SK-N-SH (cell line): ENCODE measurements around the gene CBX1. TPM values are rescaled to one million over a fixed set of nuclear protein-coding genes. Genes with fewer than 3 reads are reported as not detected.

Experiments used
- CTCF ChIA-PET: fragments of 300-600, 350-600 bp; formaldehyde crosslinking; extraction: SDS; loops from one replicate; lab custom pipeline; 2021; lab: Yijun Ruan, JAX
- POLR2A ChIA-PET: fragments of 350-600 bp; sonication (Branson Sonifier 250); formaldehyde crosslinking; extraction: SDS; loops from one replicate; lab custom pipeline; 2020; ENCODE audit warnings: antibody characterized with exemption, inconsistent platforms; lab: Yijun Ruan, JAX
- DNase-seq: peaks from one replicate; pipeline ENCODE4 v3.0.0; 2012
- H2AFZ ChIP-seq: fragments of 200-600 bp; sonication (generic); 2 replicates; pipeline ENCODE4 v1.8.1; 2016; ENCODE audit warnings: antibody characterized with exemption, mild to moderate bottlenecking, low read depth
- H3F3A ChIP-seq: fragments of 200-600 bp; sonication (generic); replicated peaks from 2 replicates; pipeline ENCODE3; 2016; ENCODE audit warnings: antibody characterized with exemption, mild to moderate bottlenecking; ENCODE audit not compliant: insufficient read depth
- H3K27ac ChIP-seq, 2 experiments: fragments of 200-500 bp in 1 of 2; fragments of 200-600 bp in 1 of 2; sonication (Bioruptor generic) in 1 of 2; sonication (generic), shearing (Covaris generic) in 1 of 2; 2 replicates each; pipeline versions ENCODE4 v1.5.1 to v1.6.1; 2014 to 2016; ENCODE audit warnings: low read depth in 2 of 2, inconsistent platforms in 1 of 2, low read length in 1 of 2, mild to moderate bottlenecking in 1 of 2, mixed read lengths in 1 of 2
- H3K27me3 ChIP-seq: fragments of 200-600 bp; sonication (generic), shearing (Covaris generic); 2 replicates; pipeline ENCODE4 v1.6.1; 2016; ENCODE audit warnings: mixed run types; ENCODE audit not compliant: insufficient read depth
- H3K36me3 ChIP-seq, 2 experiments: fragments of 200-500 bp in 1 of 2; fragments of 200-600 bp in 1 of 2; sonication (Bioruptor generic) in 1 of 2; sonication (generic) in 1 of 2; replicated peaks in 1 of 2; 2 replicates each; pipeline versions ENCODE3 to v1.5.1; 2014 to 2016; ENCODE audit warnings: low read length in 1 of 2, mild to moderate bottlenecking in 1 of 2; ENCODE audit not compliant: insufficient read depth in 2 of 2, control insufficient read depth in 1 of 2
- H3K4me1 ChIP-seq, 2 experiments: fragments of 200-500 bp in 1 of 2; fragments of 200-600 bp in 1 of 2; sonication (Bioruptor generic) in 1 of 2; sonication (generic), shearing (Covaris generic) in 1 of 2; 2 replicates each; pipeline versions ENCODE4 v1.5.1 to v1.6.1; 2014 to 2016; ENCODE audit warnings: low read depth in 1 of 2, low read length in 1 of 2, mixed run types in 1 of 2; ENCODE audit not compliant: insufficient read depth in 2 of 2, control insufficient read depth in 1 of 2
- H3K4me2 ChIP-seq: fragments of 200-600 bp; sonication (generic), shearing (Covaris generic); 2 replicates; pipeline ENCODE4 v1.6.1; 2017; ENCODE audit warnings: mixed run types
- H3K4me3 ChIP-seq, 2 experiments: fragments of 200-500 bp in 1 of 2; fragments of 200-600 bp in 1 of 2; sonication (Bioruptor generic) in 1 of 2; sonication (generic), shearing (Covaris generic) in 1 of 2; 2 replicates each; pipeline versions ENCODE4 v1.5.1 to v1.8.1; 2014 to 2016; ENCODE audit warnings: low read depth in 2 of 2, inconsistent platforms in 1 of 2, low read length in 1 of 2, mild to moderate bottlenecking in 1 of 2, mixed read lengths in 1 of 2, moderate library complexity in 1 of 2
- H3K79me2 ChIP-seq: fragments of 200-600 bp; sonication (generic); 2 replicates; pipeline ENCODE4 v1.8.1; 2017; ENCODE audit warnings: mild to moderate bottlenecking; ENCODE audit not compliant: insufficient read depth
- H3K9ac ChIP-seq: fragments of 200-600 bp; sonication (generic); 2 replicates; pipeline ENCODE4 v1.6.1; 2017; ENCODE audit warnings: mixed run types
- H3K9me2 ChIP-seq: fragments of 200-600 bp; sonication (generic); 2 replicates; pipeline ENCODE4 v1.6.1; 2017; ENCODE audit warnings: mixed run types
- H3K9me3 ChIP-seq: fragments of 200-600 bp; sonication (generic); 2 replicates; pipeline ENCODE4 v1.6.1; 2017; ENCODE audit warnings: mixed run types, mild to moderate bottlenecking, moderate library complexity
- H4K20me1 ChIP-seq: fragments of 200-600 bp; sonication (generic); 2 replicates; pipeline ENCODE4 v1.6.1; 2017; ENCODE audit warnings: mild to moderate bottlenecking, mixed run types; ENCODE audit not compliant: insufficient read depth
- EZH2phosphoT487 ChIP-seq: fragments of 200-600 bp; sonication (generic); IDR thresholded peaks from 2 replicates; pipeline ENCODE4 v1.6.1; 2017; ENCODE audit warnings: low read depth, mixed run types, mild to moderate bottlenecking, antibody characterized with exemption, moderate library complexity, borderline replicate concordance
- FOSL2 ChIP-seq: IDR thresholded peaks from 2 replicates; pipeline ENCODE4 v1.4.0; 2012; ENCODE audit warnings: low read depth, mild to moderate bottlenecking, moderate library complexity, borderline replicate concordance
- FOXJ3 ChIP-seq: sonication (generic); formaldehyde crosslinking; IDR thresholded peaks from 2 replicates; pipeline ENCODE4 v1.5.1; 2020; ENCODE audit warnings: mild to moderate bottlenecking, missing genetic modification reagents
- FOXM1 ChIP-seq: IDR thresholded peaks from 2 replicates; pipeline ENCODE4 v1.4.0; 2012; ENCODE audit warnings: low read depth, mild to moderate bottlenecking
- GABPA ChIP-seq: IDR thresholded peaks from 2 replicates; pipeline ENCODE4 v1.4.0; 2012; ENCODE audit warnings: low read depth, mild to moderate bottlenecking
- GATA2 ChIP-seq: sonication (generic); formaldehyde crosslinking; IDR thresholded peaks from 2 replicates; pipeline ENCODE4 v1.5.0; 2020; ENCODE audit warnings: mild to moderate bottlenecking, missing genetic modification reagents
- JUND ChIP-seq: IDR thresholded peaks from 2 replicates; pipeline ENCODE4 v1.4.0; 2012
- MEF2A ChIP-seq: IDR thresholded peaks from 2 replicates; pipeline ENCODE4 v1.4.0; 2012; ENCODE audit warnings: low read depth, borderline replicate concordance
- NFIC ChIP-seq: IDR thresholded peaks from 2 replicates; pipeline ENCODE4 v1.4.0; 2012; ENCODE audit warnings: borderline replicate concordance
- NRF1 ChIP-seq: IDR thresholded peaks from 2 replicates; pipeline ENCODE4 v1.6.1; 2012; ENCODE audit warnings: low read depth, mild to moderate bottlenecking, low read length
- POLR2AphosphoS5 ChIP-seq: IDR thresholded peaks from 2 replicates; pipeline ENCODE4 v1.6.1; 2012; ENCODE audit warnings: low read depth, low read length
- RCOR1 ChIP-seq: fragments of 150-350 bp; IDR thresholded peaks from 2 replicates; pipeline ENCODE4 v1.6.1; 2017; ENCODE audit warnings: antibody characterized with exemption, low read length
- SIN3A ChIP-seq: IDR thresholded peaks from 2 replicates; pipeline ENCODE4 v1.6.1; 2012; ENCODE audit warnings: low read depth, mild to moderate bottlenecking, low read length, moderate library complexity, borderline replicate concordance
- TEAD4 ChIP-seq: IDR thresholded peaks from 2 replicates; pipeline ENCODE4 v1.4.0; 2012; ENCODE audit warnings: mild to moderate bottlenecking, borderline replicate concordance; ENCODE audit not compliant: insufficient read depth
- WGBS: methylation state at CpG from one replicate; pipeline ENCODE4 v1.1.6; 2017; ENCODE audit warnings: low lambda C conversion rate; 5-methylcytosine and 5-hydroxymethylcytosine counted together
- polyA plus RNA-seq, 3 experiments: library from polyadenylated mRNA; depleted of rRNA; stranded (reverse); fragments of >200 nt; gene quantifications; 2 replicates each; pipeline ENCODE4 v1.2.3, GENCODE V29; 2012
- TF ChIP-seq, protein P1 (sequence below): fragments of 150-350 bp; IDR thresholded peaks from 2 replicates; pipeline ENCODE4 v1.6.1; 2016; ENCODE audit warnings: mild to moderate bottlenecking, low read depth, low read length
- TF ChIP-seq, protein P2 (sequence below): fragments of 150-350 bp; IDR thresholded peaks from 2 replicates; pipeline ENCODE4 v1.6.1; 2017; ENCODE audit warnings: antibody characterized with exemption, low read length, low read depth, borderline replicate concordance
- TF ChIP-seq, protein P3 (sequence below): IDR thresholded peaks from 2 replicates; pipeline ENCODE4 v1.4.0; 2012; ENCODE audit warnings: low read depth, borderline replicate concordance
- TF ChIP-seq, protein P4 (sequence below): IDR thresholded peaks from 2 replicates; pipeline ENCODE4 v1.4.0; 2012; ENCODE audit warnings: low read depth
- TF ChIP-seq, protein P5 (sequence below): IDR thresholded peaks from 2 replicates; pipeline ENCODE4; 2012
- TF ChIP-seq, protein P6 (sequence below): fragments of 200-600 bp; sonication (generic); IDR thresholded peaks from 2 replicates; pipeline ENCODE4 v1.6.1; 2017; ENCODE audit warnings: antibody characterized with exemption, mild to moderate bottlenecking, moderate library complexity
- TF ChIP-seq, protein P7 (sequence below): IDR thresholded peaks from 2 replicates; pipeline ENCODE4 v1.6.1; 2012; ENCODE audit warnings: mild to moderate bottlenecking, low read depth, low read length, moderate library complexity

Gene CBX1
- polyA plus RNA-seq, 1 of the 3 experiments (the other 2 are of a cell fraction): 102 TPM

DNA sequence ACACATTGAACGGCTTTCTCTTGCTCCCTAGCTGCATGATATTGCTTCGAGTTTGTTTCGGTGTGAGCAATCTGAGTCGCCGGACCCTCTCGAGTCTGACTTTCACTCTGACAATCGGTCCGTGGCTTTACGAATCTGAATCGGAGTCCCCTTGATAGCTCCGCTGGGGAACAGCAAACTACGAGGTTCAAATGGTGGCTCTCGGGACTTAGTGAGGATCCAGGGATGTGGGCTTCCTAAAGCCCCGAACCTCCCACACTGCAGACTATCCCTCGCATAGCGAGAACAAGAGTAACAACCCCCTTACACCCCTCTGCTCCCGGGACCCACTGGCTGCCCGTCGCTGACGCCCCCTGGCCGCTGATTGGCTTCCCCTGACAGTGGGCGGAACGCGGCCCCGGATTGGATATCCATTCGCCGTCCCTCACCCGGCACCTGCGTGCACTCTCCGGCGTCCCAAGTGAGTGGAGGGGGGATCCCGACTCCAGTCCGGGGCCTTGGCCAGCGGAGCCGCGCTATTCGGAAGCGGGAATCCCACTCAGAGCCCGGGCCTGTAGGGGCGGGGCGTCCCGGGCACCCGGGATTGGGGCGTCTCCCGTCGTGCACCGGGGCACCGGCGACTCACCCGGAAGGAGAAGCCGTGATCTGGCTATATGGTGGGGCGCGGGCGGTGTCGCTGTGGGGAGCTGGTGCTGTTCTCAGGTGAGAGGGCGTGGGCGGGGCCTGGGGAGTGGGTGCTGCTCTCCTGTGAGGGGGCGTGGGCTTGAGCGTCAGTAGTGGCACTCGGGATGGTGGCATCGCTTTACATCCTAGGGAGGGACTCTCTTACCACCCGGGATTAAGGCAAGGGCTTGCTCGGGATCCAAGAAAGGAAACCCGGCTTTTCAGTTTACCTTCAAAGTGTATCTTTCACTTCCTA lies 6.1 kb upstream of the CBX1 start, which contains the start of gene SNX11:
Gene SNX11, plus strand, starts transcription at position 630 of the 919 bp plus-strand sequence. CDS start 4,278 bp downstream, outside the sequence.
- peak within 1 kb of the TSS; percentile 70 to 89 for H3K4me3 ChIP-seq
- H3K9ac ChIP-seq: peak within 1 kb of the TSS; percentile 79
- no peaks in the 10 kb centered on the region for H3K9me2 ChIP-seq
- CTCF ChIA-PET: interaction anchor here (0.7 to 6.7 kb wide), 13 partner anchors 9 to 266 kb away, joined by 3 to 46 read pairs (median 4); partner anchors contain the start of genes COPZ2 and SCRN2
- no peaks in the 10 kb centered on the region for H3K27me3 ChIP-seq
- H3K9me3 ChIP-seq: no peaks in the 10 kb centered on the region
- peaks cover 0 to 5% of the 10 kb centered on the region in 2 experiments for H3K36me3 ChIP-seq
- H2AFZ ChIP-seq: peak within 1 kb of the TSS; percentile 97
- H3K4me1 ChIP-seq: peaks cover 4 to 7% of the 10 kb centered on the region in 2 experiments; a peak in 3 of 4 replicates
- WGBS: under 1% methylated on average over 41 of the region's 64 CpGs
- peaks cover 48% of the 10 kb centered on the region for H3K79me2 ChIP-seq
- no peaks in the 10 kb centered on the region for H4K20me1 ChIP-seq
- peaks cover 18% of the 10 kb centered on the region for H3F3A ChIP-seq
- H3K27ac ChIP-seq: peak within 1 kb of the TSS; percentile 76 to 92
- peak; percentile 98 for DNase-seq
- peak within 1 kb of the TSS; percentile 89 for H3K4me2 ChIP-seq
- POLR2A ChIA-PET: interaction anchor here (1.2 to 2.6 kb wide), 5 partner anchors 10 to 137 kb away, joined by 3 to 13 read pairs (median 4); partner anchors contain the start of gene NFE2L1
- TF ChIP-seq, protein P1, sequence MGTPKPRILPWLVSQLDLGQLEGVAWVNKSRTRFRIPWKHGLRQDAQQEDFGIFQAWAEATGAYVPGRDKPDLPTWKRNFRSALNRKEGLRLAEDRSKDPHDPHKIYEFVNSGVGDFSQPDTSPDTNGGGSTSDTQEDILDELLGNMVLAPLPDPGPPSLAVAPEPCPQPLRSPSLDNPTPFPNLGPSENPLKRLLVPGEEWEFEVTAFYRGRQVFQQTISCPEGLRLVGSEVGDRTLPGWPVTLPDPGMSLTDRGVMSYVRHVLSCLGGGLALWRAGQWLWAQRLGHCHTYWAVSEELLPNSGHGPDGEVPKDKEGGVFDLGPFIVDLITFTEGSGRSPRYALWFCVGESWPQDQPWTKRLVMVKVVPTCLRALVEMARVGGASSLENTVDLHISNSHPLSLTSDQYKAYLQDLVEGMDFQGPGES: no peak; the same call in 1 of the 2 replicates
- TF ChIP-seq GABPA (peak; percentile 91), POLR2AphosphoS5 (peak; percentile 93), SIN3A (peak; percentile 41; the same call in 1 of the 2 replicates), FOXJ3 (no peak), JUND (no peak), NFIC (no peak), NRF1 (no peak), EZH2phosphoT487 (no peak), RCOR1 (peak; percentile 63; the same call in 1 of the 2 replicates), FOXM1 (no peak), MEF2A (no peak), GATA2 (CRISPR knock-in tag) (no peak), TEAD4 (no peak), FOSL2 (no peak; the same call in 1 of the 2 replicates)
- TF ChIP-seq, protein P2, sequence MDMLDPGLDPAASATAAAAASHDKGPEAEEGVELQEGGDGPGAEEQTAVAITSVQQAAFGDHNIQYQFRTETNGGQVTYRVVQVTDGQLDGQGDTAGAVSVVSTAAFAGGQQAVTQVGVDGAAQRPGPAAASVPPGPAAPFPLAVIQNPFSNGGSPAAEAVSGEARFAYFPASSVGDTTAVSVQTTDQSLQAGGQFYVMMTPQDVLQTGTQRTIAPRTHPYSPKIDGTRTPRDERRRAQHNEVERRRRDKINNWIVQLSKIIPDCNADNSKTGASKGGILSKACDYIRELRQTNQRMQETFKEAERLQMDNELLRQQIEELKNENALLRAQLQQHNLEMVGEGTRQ: no peak
- TF ChIP-seq, protein P3, sequence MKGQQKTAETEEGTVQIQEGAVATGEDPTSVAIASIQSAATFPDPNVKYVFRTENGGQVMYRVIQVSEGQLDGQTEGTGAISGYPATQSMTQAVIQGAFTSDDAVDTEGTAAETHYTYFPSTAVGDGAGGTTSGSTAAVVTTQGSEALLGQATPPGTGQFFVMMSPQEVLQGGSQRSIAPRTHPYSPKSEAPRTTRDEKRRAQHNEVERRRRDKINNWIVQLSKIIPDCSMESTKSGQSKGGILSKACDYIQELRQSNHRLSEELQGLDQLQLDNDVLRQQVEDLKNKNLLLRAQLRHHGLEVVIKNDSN: no peak
- TF ChIP-seq, protein P4, sequence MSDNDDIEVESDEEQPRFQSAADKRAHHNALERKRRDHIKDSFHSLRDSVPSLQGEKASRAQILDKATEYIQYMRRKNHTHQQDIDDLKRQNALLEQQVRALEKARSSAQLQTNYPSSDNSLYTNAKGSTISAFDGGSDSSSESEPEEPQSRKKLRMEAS: peak; percentile 64; the same call in 1 of the 2 replicates
- TF ChIP-seq, protein P5, sequence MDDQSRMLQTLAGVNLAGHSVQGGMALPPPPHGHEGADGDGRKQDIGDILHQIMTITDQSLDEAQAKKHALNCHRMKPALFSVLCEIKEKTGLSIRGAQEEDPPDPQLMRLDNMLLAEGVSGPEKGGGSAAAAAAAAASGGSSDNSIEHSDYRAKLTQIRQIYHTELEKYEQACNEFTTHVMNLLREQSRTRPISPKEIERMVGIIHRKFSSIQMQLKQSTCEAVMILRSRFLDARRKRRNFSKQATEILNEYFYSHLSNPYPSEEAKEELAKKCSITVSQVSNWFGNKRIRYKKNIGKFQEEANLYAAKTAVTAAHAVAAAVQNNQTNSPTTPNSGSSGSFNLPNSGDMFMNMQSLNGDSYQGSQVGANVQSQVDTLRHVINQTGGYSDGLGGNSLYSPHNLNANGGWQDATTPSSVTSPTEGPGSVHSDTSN: peak; percentile 74
- TF ChIP-seq, protein P6, sequence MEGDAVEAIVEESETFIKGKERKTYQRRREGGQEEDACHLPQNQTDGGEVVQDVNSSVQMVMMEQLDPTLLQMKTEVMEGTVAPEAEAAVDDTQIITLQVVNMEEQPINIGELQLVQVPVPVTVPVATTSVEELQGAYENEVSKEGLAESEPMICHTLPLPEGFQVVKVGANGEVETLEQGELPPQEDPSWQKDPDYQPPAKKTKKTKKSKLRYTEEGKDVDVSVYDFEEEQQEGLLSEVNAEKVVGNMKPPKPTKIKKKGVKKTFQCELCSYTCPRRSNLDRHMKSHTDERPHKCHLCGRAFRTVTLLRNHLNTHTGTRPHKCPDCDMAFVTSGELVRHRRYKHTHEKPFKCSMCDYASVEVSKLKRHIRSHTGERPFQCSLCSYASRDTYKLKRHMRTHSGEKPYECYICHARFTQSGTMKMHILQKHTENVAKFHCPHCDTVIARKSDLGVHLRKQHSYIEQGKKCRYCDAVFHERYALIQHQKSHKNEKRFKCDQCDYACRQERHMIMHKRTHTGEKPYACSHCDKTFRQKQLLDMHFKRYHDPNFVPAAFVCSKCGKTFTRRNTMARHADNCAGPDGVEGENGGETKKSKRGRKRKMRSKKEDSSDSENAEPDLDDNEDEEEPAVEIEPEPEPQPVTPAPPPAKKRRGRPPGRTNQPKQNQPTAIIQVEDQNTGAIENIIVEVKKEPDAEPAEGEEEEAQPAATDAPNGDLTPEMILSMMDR: peak; percentile 21; the same call in 1 of the 2 replicates
- TF ChIP-seq, protein P7, sequence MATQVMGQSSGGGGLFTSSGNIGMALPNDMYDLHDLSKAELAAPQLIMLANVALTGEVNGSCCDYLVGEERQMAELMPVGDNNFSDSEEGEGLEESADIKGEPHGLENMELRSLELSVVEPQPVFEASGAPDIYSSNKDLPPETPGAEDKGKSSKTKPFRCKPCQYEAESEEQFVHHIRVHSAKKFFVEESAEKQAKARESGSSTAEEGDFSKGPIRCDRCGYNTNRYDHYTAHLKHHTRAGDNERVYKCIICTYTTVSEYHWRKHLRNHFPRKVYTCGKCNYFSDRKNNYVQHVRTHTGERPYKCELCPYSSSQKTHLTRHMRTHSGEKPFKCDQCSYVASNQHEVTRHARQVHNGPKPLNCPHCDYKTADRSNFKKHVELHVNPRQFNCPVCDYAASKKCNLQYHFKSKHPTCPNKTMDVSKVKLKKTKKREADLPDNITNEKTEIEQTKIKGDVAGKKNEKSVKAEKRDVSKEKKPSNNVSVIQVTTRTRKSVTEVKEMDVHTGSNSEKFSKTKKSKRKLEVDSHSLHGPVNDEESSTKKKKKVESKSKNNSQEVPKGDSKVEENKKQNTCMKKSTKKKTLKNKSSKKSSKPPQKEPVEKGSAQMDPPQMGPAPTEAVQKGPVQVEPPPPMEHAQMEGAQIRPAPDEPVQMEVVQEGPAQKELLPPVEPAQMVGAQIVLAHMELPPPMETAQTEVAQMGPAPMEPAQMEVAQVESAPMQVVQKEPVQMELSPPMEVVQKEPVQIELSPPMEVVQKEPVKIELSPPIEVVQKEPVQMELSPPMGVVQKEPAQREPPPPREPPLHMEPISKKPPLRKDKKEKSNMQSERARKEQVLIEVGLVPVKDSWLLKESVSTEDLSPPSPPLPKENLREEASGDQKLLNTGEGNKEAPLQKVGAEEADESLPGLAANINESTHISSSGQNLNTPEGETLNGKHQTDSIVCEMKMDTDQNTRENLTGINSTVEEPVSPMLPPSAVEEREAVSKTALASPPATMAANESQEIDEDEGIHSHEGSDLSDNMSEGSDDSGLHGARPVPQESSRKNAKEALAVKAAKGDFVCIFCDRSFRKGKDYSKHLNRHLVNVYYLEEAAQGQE: 0 out of 2 replicates have a peak, but pooled peaks have one; percentile 13
